K562 (cell line): ENCODE results near the gene KNCN. TPM values are rescaled to one million over a fixed set of nuclear protein-coding genes. Genes with fewer than 3 reads are reported as not detected.

Experiments used
- ATAC-seq: fragments of 200-7000 bp; cut with Tn5 transposase; 3 replicates; pipeline ENCODE4 v1.9.1; 2020; ENCODE audit warnings: moderate library complexity
- BruUV-seq: library from RNA; stranded (reverse); fragments of 400-500 nt; replicated peaks from 2 replicates; lab custom pipeline; 2021; lab: Mats Ljungman, UMichigan
- CTCF ChIA-PET: fragments of 300-600 bp; formaldehyde crosslinking; extraction: SDS; loops from one replicate; lab custom pipeline; 2021; ENCODE audit warnings: low intra/inter-chr PET ratio; lab: Yijun Ruan, JAX
- POLR2A ChIA-PET: fragments of 300-600, 350-650 bp; sonication (Branson Sonifier 250); formaldehyde crosslinking; extraction: SDS; loops from one replicate; lab custom pipeline; 2021; ENCODE audit warnings: antibody characterized with exemption, inconsistent platforms; lab: Yijun Ruan, JAX
- DNase-seq, 4 experiments: peaks; one replicate each; pipeline versions ENCODE4 v3.0.0 to v3.0.0-alpha.2; 2011 to 2018; ENCODE audit warnings: low spot score in 3 of 4, mixed read lengths in 3 of 4; ENCODE audit errors: extremely low read depth in 1 of 4
- FAIRE-seq: peaks from 2 replicates; lab custom pipeline; 2011; peaks lifted over from hg19 to GRCh38; lab: Jason Lieb, UNC
- H2AFZ ChIP-seq: 2 replicates; pipeline ENCODE4 v1.6.0; 2011; ENCODE audit warnings: low read depth, low read length, control low read depth, inconsistent platforms
- H3K27ac ChIP-seq: fragments of 200-600 bp; 3 replicates; pipeline ENCODE4 v1.8.0; 2011; ENCODE audit warnings: low read depth, mild to moderate bottlenecking, control low read depth, inconsistent platforms, low read length, moderate library complexity, mixed read lengths; ENCODE audit errors: extremely low read depth
- H3K27me3 ChIP-seq, 2 experiments: fragments of 300-600 bp in 1 of 2; 2 replicates in 1 of 2; 3 replicates in 1 of 2; pipeline versions ENCODE4 v1.6.0 to v1.8.0; 2011; ENCODE audit warnings: inconsistent platforms in 2 of 2, low read length in 2 of 2, mild to moderate bottlenecking in 1 of 2, mixed read lengths in 1 of 2, moderate library complexity in 1 of 2; ENCODE audit not compliant: control insufficient read depth in 2 of 2, insufficient read depth in 2 of 2
- H3K36me3 ChIP-seq: fragments of 300-600 bp; 3 replicates; pipeline ENCODE4 v1.8.0; 2011; ENCODE audit warnings: mild to moderate bottlenecking, low read length, inconsistent platforms; ENCODE audit not compliant: control insufficient read depth, insufficient read depth
- H3K4me1 ChIP-seq, 2 experiments: fragments of 200-600 bp in 1 of 2; replicated peaks in 1 of 2; 2 replicates in 1 of 2; 3 replicates in 1 of 2; pipeline versions ENCODE4 v1.5.1 to v1.8.0; 2011; ENCODE audit warnings: inconsistent platforms in 2 of 2, low read length in 2 of 2, mild to moderate bottlenecking in 1 of 2, mixed read lengths in 1 of 2, moderate library complexity in 1 of 2; ENCODE audit not compliant: control insufficient read depth in 2 of 2, insufficient read depth in 2 of 2
- H3K4me2 ChIP-seq: 2 replicates; pipeline ENCODE4 v1.6.1; 2011; ENCODE audit warnings: low read length, control low read depth, inconsistent platforms, mixed read lengths; ENCODE audit not compliant: insufficient read depth
- H3K4me3 ChIP-seq: fragments of 200-600 bp; sonication (generic), shearing (Covaris generic); 2 replicates; pipeline ENCODE4 v1.5.1; 2016; ENCODE audit warnings: control low read depth, inconsistent platforms
- H3K79me2 ChIP-seq: fragments of 200-600 bp; 3 replicates; pipeline ENCODE4 v1.8.0; 2011; ENCODE audit warnings: low read length, inconsistent platforms; ENCODE audit not compliant: control insufficient read depth, insufficient read depth
- H3K9ac ChIP-seq, 2 experiments: 2 replicates each; pipeline versions ENCODE4 v1.6.0 to v1.6.1; 2011; ENCODE audit warnings: low read depth in 2 of 2, low read length in 2 of 2, control low read depth in 1 of 2, inconsistent platforms in 1 of 2, mild to moderate bottlenecking in 1 of 2, mixed read lengths in 1 of 2; ENCODE audit not compliant: insufficient read depth in 1 of 2
- H3K9me1 ChIP-seq: one replicate; pipeline ENCODE4 v1.6.0; 2011; ENCODE audit warnings: inconsistent platforms, mild to moderate bottlenecking, low read length, moderate library complexity; ENCODE audit not compliant: control insufficient read depth, insufficient read depth
- H3K9me3 ChIP-seq: replicated peaks from 2 replicates; pipeline ENCODE4 v1.5.1; 2011; ENCODE audit warnings: low read depth, low read length, inconsistent platforms; ENCODE audit not compliant: control insufficient read depth, insufficient read depth
- H4K20me1 ChIP-seq: replicated peaks from 2 replicates; pipeline ENCODE4 v1.6.1; 2011; ENCODE audit warnings: low read length, inconsistent platforms, mixed read lengths; ENCODE audit not compliant: control insufficient read depth, insufficient read depth
- MLLT1 ChIP-seq, 2 experiments: fragments of 450-650 bp; IDR thresholded peaks; 2 replicates each; pipeline ENCODE4 v1.6.1; 2016
- STAT5A ChIP-seq: IDR thresholded peaks from 2 replicates; pipeline ENCODE4 v1.6.1; 2012; ENCODE audit warnings: low read length, inconsistent platforms, borderline replicate concordance
- ZBTB33 ChIP-seq: sonication (generic); formaldehyde crosslinking; IDR thresholded peaks from 2 replicates; pipeline ENCODE4 v1.8.1; 2023; ENCODE audit warnings: mild to moderate bottlenecking, missing genetic modification reagents
- WGBS: fragments of 100-300 bp; shearing (Covaris generic); methylation state at CpG from one replicate; pipeline ENCODE4 v1.1.6; 2016; ENCODE audit warnings: low coverage, mixed read lengths; ENCODE audit not compliant: insufficient coverage; ENCODE audit errors: missing lambda C conversion rate; 5-methylcytosine and 5-hydroxymethylcytosine counted together
- in situ Hi-C: fragments of 300-500 bp; cut with MboI; formaldehyde crosslinking; loops from 4 replicates; pipeline ENCODE4 v1.15.0; 2018; ENCODE audit warnings: inconsistent platforms, mixed read lengths
- intact Hi-C: fragments of 100-400 bp; cut with micrococcal nuclease; formaldehyde crosslinking; loops from 2 replicates; pipeline ENCODE4 v1.14.2; 2022
- polyA plus RNA-seq, 8 experiments: library from polyadenylated mRNA; depleted of rRNA in 4 of 8; stranded (reverse) in 5 of 8; unstranded in 3 of 8; fragments of >200 nt; fragmentation: Nextera tagmentation in 2 of 8; fragmentation: Illumina TruSeq in 1 of 8; extraction: Ambion mirVana in 2 of 8; extraction: Trizol in 1 of 8; gene quantifications; 2 replicates each; pipeline versions ENCODE4 v1.2.1 to v1.2.3, GENCODE V29; 2011 to 2014; ENCODE audit warnings: inconsistent platforms in 1 of 8, missing spikeins in 1 of 8
- total RNA-seq, 7 experiments: library from RNA; depleted of rRNA in 6 of 7; stranded (reverse); fragments of >200 nt in 6 of 7; fragmentation: Illumina TruSeq in 2 of 7; extraction: Trizol in 2 of 7; gene quantifications; 2 replicates each; pipeline versions ENCODE4 v1.2.1 to v1.2.3, GENCODE V29; 2011 to 2021; ENCODE audit warnings: low replicate concordance in 1 of 7

KNCN gene
- total and polyA plus RNA-seq, 9 of the 15 experiments (the other 6 are each of a cell fraction or from before 2014, with no cell fraction given): not detected

GRCh38 chr1:46497665-46498064 is 53.8 kb downstream of the KNCN start:
- no peak for ATAC-seq
- CTCF ChIA-PET: no interaction called here
- H3K36me3 ChIP-seq: no peaks in the 10 kb centered on the region
- no peaks in the 10 kb centered on the region for H3K9me1 ChIP-seq
- H3K4me3 ChIP-seq: no peak overlapping the region
- H3K4me1 ChIP-seq: peaks cover 6 to 10% of the 10 kb centered on the region in 2 experiments; a peak in 3 of 5 replicates
- H3K9ac ChIP-seq: no peak overlapping the region
- no peaks in the 10 kb centered on the region for H3K79me2 ChIP-seq
- H4K20me1 ChIP-seq: no peaks in the 10 kb centered on the region
- DNase-seq: no peak
- H3K4me2 ChIP-seq: no peak overlapping the region
- intact Hi-C loops: no loop called here
- TF ChIP-seq ZBTB33 (CRISPR knock-in tag) (peak; percentile 61), STAT5A (no peak), MLLT1 (IDR thresholded peaks at IDR 0.05) (peak in 1 of 2 experiments; percentile 57; a peak in 1 of 4 replicates)
- TF ChIP-seq, all 486 proteins: peak for 2
- WGBS: 86% methylated on average over 19 of the region's 19 CpGs
- Histone ChIP-seq H3K27me3 (no peaks in the 10 kb centered on the region), H2AFZ (no peak overlapping the region), H3K9me3 (no peaks in the 10 kb centered on the region), H3K27ac (no peak overlapping the region)
- POLR2A ChIA-PET: interaction anchor here (0.6 to 1.6 kb wide), 4 partner anchors 11 to 240 kb away, joined by 3 to 4 read pairs (median 4); no protein-coding TSS in a partner anchor
- FAIRE-seq: no peak
- BruUV-seq: no TSS peak
- in situ Hi-C loops: no loop called here
